ENCODE measurements around the gene ZC3HAV1.
"Not testable (repeated sequence)": the region's sequence is repeated elsewhere in the genome, so short reads cannot be mapped to it uniquely, and the experiment has no call there.

ZC3HAV1 gene

GRCh38 chr7:139095194-139095659 is 14.3 kb downstream of the ZC3HAV1 start:
- Histone ChIP-seq H3K4me1 (ENCODE audit: control insufficient read depth, insufficient read depth, low read length) (peaks cover 3% of the 10 kb centered on the region), H3K4me3 (ENCODE audit: low read length) (no peak overlapping the region)

GRCh38 chr7:139094596-139094995 is 14.9 kb downstream of the ZC3HAV1 start:
- H3K36me3 ChIP-seq (ENCODE audit: insufficient read depth, low read length), result no peaks in the 10 kb centered on the region
- no peaks in the 10 kb centered on the region for H3K27me3 ChIP-seq (ENCODE audit: control insufficient read depth, insufficient read depth, low read length)
- H3K9me3 ChIP-seq (replicated peaks; ENCODE audit: low read length), result no peaks in the 10 kb centered on the region
- no peak overlapping the region for H3K4me2 ChIP-seq (ENCODE audit: low read length)
- no peak overlapping the region for H3K4me3 ChIP-seq (ENCODE audit: low read length)
- no peak overlapping the region for H3K9ac ChIP-seq (ENCODE audit: low read depth, low read length)
- peaks cover 3% of the 10 kb centered on the region for H3K4me1 ChIP-seq (ENCODE audit: control insufficient read depth, insufficient read depth, low read length)

More at GRCh38 chr7:139095194-139095659, 14.3 kb downstream of the ZC3HAV1 start:
- Histone ChIP-seq H3K36me3 (ENCODE audit: insufficient read depth, low read length) (no peaks in the 10 kb centered on the region), H3K4me2 (ENCODE audit: low read length) (no peak overlapping the region), H3K9me3 (replicated peaks; ENCODE audit: low read length) (no peaks in the 10 kb centered on the region), H3K9ac (ENCODE audit: low read depth, low read length) (no peak overlapping the region), H3K27me3 (ENCODE audit: control insufficient read depth, insufficient read depth, low read length) (no peaks in the 10 kb centered on the region)

GRCh38 chr7:139094030-139094429 is 15.5 kb downstream of the ZC3HAV1 start:
- Histone ChIP-seq H3K27me3 (ENCODE audit: control insufficient read depth, insufficient read depth, low read length) (no peaks in the 10 kb centered on the region), H3K4me1 (ENCODE audit: control insufficient read depth, insufficient read depth, low read length) (peaks cover 1% of the 10 kb centered on the region), H3K9me3 (replicated peaks; ENCODE audit: low read length) (no peaks in the 10 kb centered on the region), H3K9ac (ENCODE audit: low read depth, low read length) (no peak overlapping the region), H3K4me3 (ENCODE audit: low read length) (no peak overlapping the region), H3K4me2 (ENCODE audit: low read length) (no peak overlapping the region), H3K36me3 (ENCODE audit: insufficient read depth, low read length) (no peaks in the 10 kb centered on the region)

- H3K36me3 ChIP-seq (ENCODE audit: insufficient read depth, low read length); H3K4me2 ChIP-seq (ENCODE audit: low read length); H3K4me1 ChIP-seq (ENCODE audit: control insufficient read depth, insufficient read depth, low read length); H3K4me3 ChIP-seq (ENCODE audit: low read length); H3K9me3 ChIP-seq (replicated peaks; ENCODE audit: low read length); H3K27me3 ChIP-seq (ENCODE audit: control insufficient read depth, insufficient read depth, low read length); H3K9ac ChIP-seq (ENCODE audit: low read depth, low read length): not testable (repeated sequence)
Measured at GRCh38 chr7:139093512-139093911, 16.0 kb downstream of the ZC3HAV1 start.

DNA sequence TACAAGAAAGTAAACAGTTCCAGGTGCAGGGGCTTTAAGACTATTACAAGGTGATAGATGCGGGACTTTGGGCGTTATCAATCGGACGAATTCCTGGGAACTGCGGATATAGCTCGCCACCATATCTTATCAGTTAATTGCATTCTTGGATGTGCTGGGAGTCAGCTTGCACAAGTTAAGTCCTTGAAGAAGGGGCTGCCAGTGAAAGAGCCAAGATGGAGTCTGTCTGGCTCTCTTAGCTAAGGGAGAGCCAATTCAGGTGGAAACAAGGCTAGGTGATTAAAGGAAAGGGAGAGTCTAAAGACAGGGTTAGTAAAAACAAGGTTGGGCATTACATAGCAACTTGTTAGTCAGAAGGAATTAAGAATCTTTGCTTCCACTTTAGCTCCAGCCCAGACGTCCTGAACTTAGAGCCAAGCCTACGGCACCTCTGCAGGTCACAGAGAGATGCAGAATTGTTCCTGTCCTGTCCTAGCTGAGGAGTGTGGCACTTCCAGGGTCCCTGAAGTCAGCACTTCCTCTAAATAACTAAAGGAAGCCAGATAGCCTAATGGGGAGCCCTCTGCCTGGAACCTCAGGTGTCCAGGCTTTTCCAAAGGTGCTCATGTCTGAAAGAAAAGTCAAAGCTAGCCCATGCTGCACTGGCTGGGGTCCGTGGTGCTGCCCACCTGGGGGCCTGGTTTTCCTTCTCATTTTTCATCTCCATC is 17.3 kb downstream of the ZC3HAV1 start:
- no peak overlapping the region for H3K4me2 ChIP-seq (ENCODE audit: low read length)
- no peak overlapping the region for H3K4me3 ChIP-seq (ENCODE audit: low read length)
- no peaks in the 10 kb centered on the region for H3K27me3 ChIP-seq (ENCODE audit: control insufficient read depth, insufficient read depth, low read length)
- peaks cover 12% of the 10 kb centered on the region for H3K36me3 ChIP-seq (ENCODE audit: insufficient read depth, low read length)
- H3K4me1 ChIP-seq (ENCODE audit: control insufficient read depth, insufficient read depth, low read length), result no peaks in the 10 kb centered on the region
- no peaks in the 10 kb centered on the region for H3K9me3 ChIP-seq (replicated peaks; ENCODE audit: low read length)
- H3K9ac ChIP-seq (ENCODE audit: low read depth, low read length), result no peak overlapping the region

- Histone ChIP-seq H3K4me1 (ENCODE audit: control insufficient read depth, insufficient read depth, low read length) (no peaks in the 10 kb centered on the region), H3K4me3 (ENCODE audit: low read length) (no peak overlapping the region), H3K9ac (ENCODE audit: low read depth, low read length) (no peak overlapping the region), H3K36me3 (ENCODE audit: insufficient read depth, low read length) (peaks cover 18% of the 10 kb centered on the region), H3K4me2 (ENCODE audit: low read length) (no peak overlapping the region), H3K27me3 (ENCODE audit: control insufficient read depth, insufficient read depth, low read length) (no peaks in the 10 kb centered on the region), H3K9me3 (replicated peaks; ENCODE audit: low read length) (no peaks in the 10 kb centered on the region)
Measured at GRCh38 chr7:139091677-139091996, 17.9 kb downstream of the ZC3HAV1 start.

- Histone ChIP-seq H3K36me3 (ENCODE audit: insufficient read depth, low read length) (peaks cover 34% of the 10 kb centered on the region), H3K4me1 (ENCODE audit: control insufficient read depth, insufficient read depth, low read length) (no peaks in the 10 kb centered on the region), H3K9me3 (replicated peaks; ENCODE audit: low read length) (no peaks in the 10 kb centered on the region)
Measured at GRCh38 chr7:139089118-139089517, 20.4 kb downstream of the ZC3HAV1 start.

GRCh38 chr7:139088268-139088667 is 21.3 kb downstream of the ZC3HAV1 start:
- Histone ChIP-seq H3K9ac (ENCODE audit: low read depth, low read length) (no peak overlapping the region), H3K36me3 (ENCODE audit: insufficient read depth, low read length) (peaks cover 39% of the 10 kb centered on the region), H3K4me1 (ENCODE audit: control insufficient read depth, insufficient read depth, low read length) (no peaks in the 10 kb centered on the region), H3K4me2 (ENCODE audit: low read length) (no peak overlapping the region), H3K9me3 (replicated peaks; ENCODE audit: low read length) (no peaks in the 10 kb centered on the region), H3K27me3 (ENCODE audit: control insufficient read depth, insufficient read depth, low read length) (no peaks in the 10 kb centered on the region), H3K4me3 (ENCODE audit: low read length) (no peak overlapping the region)

More at GRCh38 chr7:139089118-139089517, 20.4 kb downstream of the ZC3HAV1 start:
- H3K27me3 ChIP-seq (ENCODE audit: control insufficient read depth, insufficient read depth, low read length), result no peaks in the 10 kb centered on the region
- no peak overlapping the region for H3K9ac ChIP-seq (ENCODE audit: low read depth, low read length)
- H3K4me3 ChIP-seq (ENCODE audit: low read length), result no peak overlapping the region
- H3K4me2 ChIP-seq (ENCODE audit: low read length), result no peak overlapping the region

DNA sequence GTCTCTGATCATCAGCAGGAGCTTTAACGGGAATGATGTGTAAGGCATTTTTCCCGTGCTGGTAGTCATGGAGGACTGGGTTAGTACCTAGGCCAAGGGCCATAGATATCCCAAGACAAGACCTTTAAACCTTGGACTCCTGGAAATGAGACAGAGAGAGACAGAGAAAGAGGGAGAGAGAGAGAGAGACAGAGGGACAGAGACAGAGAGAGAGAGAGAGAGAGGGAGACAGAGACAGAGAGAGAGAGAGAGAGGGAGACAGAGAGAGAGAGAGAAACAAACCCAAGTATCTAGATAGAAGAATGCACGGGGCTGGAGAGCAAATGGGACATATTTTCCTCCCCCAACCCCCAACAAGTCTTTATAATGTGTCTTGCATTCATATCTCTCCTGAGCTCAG is 22.3 kb downstream of the ZC3HAV1 start:
- Histone ChIP-seq H3K9ac (ENCODE audit: low read depth, low read length) (no peak overlapping the region), H3K4me2 (ENCODE audit: low read length) (no peak overlapping the region), H3K4me1 (ENCODE audit: control insufficient read depth, insufficient read depth, low read length) (no peaks in the 10 kb centered on the region), H3K9me3 (replicated peaks; ENCODE audit: low read length) (no peaks in the 10 kb centered on the region), H3K27me3 (ENCODE audit: control insufficient read depth, insufficient read depth, low read length) (no peaks in the 10 kb centered on the region), H3K36me3 (ENCODE audit: insufficient read depth, low read length) (peaks cover 47% of the 10 kb centered on the region), H3K4me3 (ENCODE audit: low read length) (no peak overlapping the region)

DNA sequence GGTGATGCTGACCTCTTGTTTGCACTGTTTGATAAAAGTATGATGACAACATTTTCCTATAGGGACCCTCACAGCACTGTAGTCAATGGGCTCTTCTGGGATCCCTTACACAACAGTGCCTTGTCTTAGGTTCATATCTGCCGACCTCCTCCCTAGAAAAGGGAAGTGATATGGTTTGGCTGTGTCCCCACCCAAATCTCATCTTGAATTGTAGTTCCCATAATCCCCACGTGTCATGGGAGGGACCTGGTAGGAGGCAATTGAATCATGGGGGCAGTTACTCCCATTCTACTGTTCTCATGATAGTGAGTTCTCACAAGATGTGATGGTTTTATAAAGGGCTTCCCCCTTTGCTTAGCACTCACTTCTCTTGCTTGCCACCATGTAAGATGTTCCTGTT is 23.1 kb downstream of the ZC3HAV1 start:
- Histone ChIP-seq H3K4me2 (ENCODE audit: low read length) (no peak overlapping the region), H3K9me3 (replicated peaks; ENCODE audit: low read length) (no peaks in the 10 kb centered on the region), H3K9ac (ENCODE audit: low read depth, low read length) (no peak overlapping the region), H3K4me1 (ENCODE audit: control insufficient read depth, insufficient read depth, low read length) (no peaks in the 10 kb centered on the region), H3K4me3 (ENCODE audit: low read length) (no peak overlapping the region), H3K36me3 (ENCODE audit: insufficient read depth, low read length) (peaks cover 47% of the 10 kb centered on the region), H3K27me3 (ENCODE audit: control insufficient read depth, insufficient read depth, low read length) (no peaks in the 10 kb centered on the region)

DNA sequence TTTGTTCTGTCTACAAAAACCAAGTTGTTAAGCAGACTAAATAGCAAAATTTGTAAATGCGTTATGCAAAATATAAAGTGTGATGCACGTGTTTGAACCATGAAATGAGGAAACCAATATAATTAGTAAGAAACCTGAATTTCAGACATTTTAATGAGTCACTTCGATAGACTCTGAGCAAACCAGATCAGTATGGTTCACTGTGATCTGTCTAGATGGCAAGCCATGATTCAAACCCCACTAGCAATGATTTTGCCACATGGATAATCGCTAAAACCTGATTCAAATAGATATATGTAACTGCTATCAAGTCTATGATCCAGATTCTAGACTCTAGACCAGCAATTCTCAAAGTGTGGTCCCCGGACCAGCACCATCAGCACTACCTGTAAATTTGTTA is 24.8 kb downstream of the ZC3HAV1 start:
- Histone ChIP-seq H3K9ac (ENCODE audit: low read depth, low read length) (no peak overlapping the region), H3K27me3 (ENCODE audit: control insufficient read depth, insufficient read depth, low read length) (no peaks in the 10 kb centered on the region), H3K4me1 (ENCODE audit: control insufficient read depth, insufficient read depth, low read length) (no peaks in the 10 kb centered on the region), H3K4me2 (ENCODE audit: low read length) (no peak overlapping the region), H3K9me3 (replicated peaks; ENCODE audit: low read length) (no peaks in the 10 kb centered on the region), H3K4me3 (ENCODE audit: low read length) (no peak overlapping the region), H3K36me3 (ENCODE audit: insufficient read depth, low read length) (peaks cover 60% of the 10 kb centered on the region)

DNA sequence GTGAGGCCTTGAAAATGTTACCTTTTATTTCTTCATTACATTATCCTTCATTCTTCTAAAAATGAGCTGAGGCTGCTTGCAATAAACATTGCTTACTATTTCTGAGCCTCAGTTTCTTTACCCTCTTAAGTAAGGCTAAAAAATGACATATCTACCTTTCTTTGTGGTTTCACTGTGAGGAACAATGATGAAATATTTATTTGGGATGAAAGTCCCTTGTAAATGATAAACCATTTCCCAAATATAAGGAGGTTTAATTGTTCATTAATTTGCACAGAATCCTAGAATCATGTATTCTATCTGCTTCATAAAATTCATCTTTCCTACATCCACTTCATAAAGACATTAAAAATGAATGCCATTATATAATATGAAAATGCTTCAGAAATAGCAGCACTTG is 27.9 kb downstream of the ZC3HAV1 start:
- Histone ChIP-seq H3K36me3 (ENCODE audit: insufficient read depth, low read length) (peaks cover 61% of the 10 kb centered on the region), H3K4me3 (ENCODE audit: low read length) (no peak overlapping the region), H3K4me2 (ENCODE audit: low read length) (no peak overlapping the region), H3K27me3 (ENCODE audit: control insufficient read depth, insufficient read depth, low read length) (no peaks in the 10 kb centered on the region), H3K4me1 (ENCODE audit: control insufficient read depth, insufficient read depth, low read length) (no peaks in the 10 kb centered on the region), H3K9me3 (replicated peaks; ENCODE audit: low read length) (no peaks in the 10 kb centered on the region), H3K9ac (ENCODE audit: low read depth, low read length) (no peak overlapping the region)
